Kidney epithelial cell (primary cell): ENCODE data around the gene MRPL24. TPM values are rescaled to one million over a fixed set of nuclear protein-coding genes. Genes with fewer than 3 reads are reported as not detected.
"Not testable (repeated sequence)": the region's sequence is repeated elsewhere in the genome, so short reads cannot be mapped to it uniquely, and the experiment has no call there.

Experiments used
- DNase-seq: peaks from one replicate; pipeline ENCODE4 v3.0.0-alpha.2; 2010; ENCODE audit warnings: low read depth
- H3K27me3 ChIP-seq: 2 replicates; pipeline ENCODE4 v1.6.0; 2011; ENCODE audit warnings: low read length; ENCODE audit not compliant: control insufficient read depth, insufficient read depth
- H3K36me3 ChIP-seq: 2 replicates; pipeline ENCODE4 v1.5.1; 2011; ENCODE audit warnings: low read length; ENCODE audit not compliant: control insufficient read depth, insufficient read depth
- H3K4me3 ChIP-seq: 2 replicates; pipeline ENCODE4 v1.5.1; 2011; ENCODE audit warnings: low read depth, mild to moderate bottlenecking, control low read depth, low read length
- CTCF ChIP-seq: IDR thresholded peaks from 2 replicates; pipeline ENCODE4 v1.5.1; 2011; ENCODE audit warnings: mild to moderate bottlenecking, moderate library complexity, low read length, control low read depth, inconsistent platforms; ENCODE audit not compliant: insufficient read depth, poor library complexity, severe bottlenecking
- total RNA-seq: library from RNA; depleted of rRNA; stranded (reverse); fragments of >200 nt; gene quantifications from 2 replicates; pipeline ENCODE4 v1.2.3, GENCODE V29; 2015

MRPL24 gene
- total RNA-seq, 1 donor from 2014 or later: 62.2 TPM

- H3K4me3 ChIP-seq: peak overlapping the region; percentile 87
- H3K27me3 ChIP-seq: no peaks in the 10 kb centered on the region
- H3K36me3 ChIP-seq: no peaks in the 10 kb centered on the region
- TF ChIP-seq CTCF: no peak
- DNase-seq: no peak
Observed at GRCh38 chr1:156766298-156767100, 25.6 kb upstream of the MRPL24 start.

GRCh38 chr1:156765666-156766065 is 24.8 kb upstream of the MRPL24 start:
- no peak for TF ChIP-seq CTCF
- Histone ChIP-seq H3K4me3 (no peak overlapping the region), H3K36me3 (no peaks in the 10 kb centered on the region), H3K27me3 (no peaks in the 10 kb centered on the region)
- no peak for DNase-seq

GRCh38 chr1:156765136-156765535 is 24.2 kb upstream of the MRPL24 start:
- not testable (repeated sequence) for H3K36me3 ChIP-seq, H3K27me3 ChIP-seq, H3K4me3 ChIP-seq, DNase-seq

GRCh38 chr1:156760796-156761104 is 19.9 kb upstream of the MRPL24 start:
- Histone ChIP-seq H3K36me3 (no peaks in the 10 kb centered on the region), H3K27me3 (no peaks in the 10 kb centered on the region), H3K4me3 (no peak overlapping the region)
- no peak for DNase-seq
- TF ChIP-seq CTCF: no peak

GRCh38 chr1:156760092-156760795 is 19.4 kb upstream of the MRPL24 start:
- no peaks in the 10 kb centered on the region for H3K36me3 ChIP-seq
- no peaks in the 10 kb centered on the region for H3K27me3 ChIP-seq
- no peak for TF ChIP-seq CTCF
- no peak overlapping the region for H3K4me3 ChIP-seq
- DNase-seq: no peak

- H3K4me3 ChIP-seq, DNase-seq, H3K27me3 ChIP-seq, H3K36me3 ChIP-seq: not testable (repeated sequence)
Observed at GRCh38 chr1:156757572-156758253, 16.8 kb upstream of the MRPL24 start.
